ENCODE data around the gene AATK. TPM values are rescaled to one million over a fixed set of nuclear protein-coding genes. Genes with fewer than 3 reads are reported as not detected.

Gene AATK
- total RNA-seq, 1 experiment from 2014 or later: 7.5 TPM

DNA sequence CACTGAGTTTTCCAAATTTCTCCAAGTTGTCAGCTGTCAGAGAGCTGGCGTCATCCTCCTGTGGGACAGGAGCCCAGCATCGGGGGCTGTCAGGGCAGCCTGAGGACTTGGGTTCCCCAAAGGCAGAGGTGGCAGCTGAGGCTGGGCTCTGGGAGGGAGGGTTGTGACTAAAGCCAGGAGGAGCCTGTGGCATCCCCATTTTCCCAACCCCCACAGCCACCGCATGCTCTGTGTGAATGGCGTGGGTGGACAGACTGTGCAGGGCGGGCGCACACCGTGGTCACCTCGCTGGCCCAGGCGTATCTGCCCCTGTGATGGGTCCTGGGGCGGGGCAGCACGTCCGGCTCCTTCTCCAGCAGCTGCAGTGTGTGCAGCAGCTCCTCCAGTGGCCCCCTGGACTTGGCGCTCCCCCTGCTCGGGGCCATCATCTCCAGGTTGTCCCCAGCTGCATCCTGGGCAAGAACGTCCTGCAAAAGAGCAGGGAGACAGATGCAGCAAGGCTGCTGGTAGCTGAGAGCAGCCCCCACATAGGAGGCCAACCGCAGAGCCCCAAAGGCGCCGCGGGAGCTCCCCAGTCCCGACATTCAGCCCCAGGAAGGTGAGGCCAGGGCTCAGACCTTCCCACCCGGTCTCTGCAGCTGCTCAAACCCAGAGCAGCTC is 31.9 kb upstream of the AATK start:
- no peak for DNase-seq (ENCODE audit: low spot score)
- in situ Hi-C loops (cut with HindIII; ENCODE audit: low sequenced_read_pairs): no loop called here

DNA sequence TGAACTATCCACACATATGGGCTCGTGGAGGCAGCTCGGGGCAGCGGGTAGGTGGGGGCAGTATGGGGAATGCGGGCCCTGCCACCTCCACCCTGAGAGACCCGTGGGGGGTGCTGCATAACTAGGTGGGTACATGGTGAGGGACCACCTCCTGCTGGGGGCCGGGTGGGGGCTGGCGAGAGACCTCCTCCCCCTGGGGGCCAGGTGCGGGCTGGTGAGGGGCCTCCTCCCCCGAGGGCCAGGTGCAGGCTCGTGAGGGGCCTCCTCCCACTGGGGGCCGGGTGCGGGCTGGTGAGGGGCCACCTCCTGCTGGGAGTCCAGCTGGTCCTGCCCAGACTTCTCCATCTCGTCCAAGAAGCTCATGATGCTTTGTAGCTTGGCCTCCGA is 31.4 kb upstream of the AATK start:
- in situ Hi-C loops (cut with HindIII; ENCODE audit: low sequenced_read_pairs): no loop called here
- no peak for DNase-seq (ENCODE audit: low spot score)

- DNase-seq (ENCODE audit: low spot score): no peak
- in situ Hi-C loops (cut with HindIII; ENCODE audit: low sequenced_read_pairs): no loop called here
These were observed 30.7 kb upstream of the AATK start for GRCh38 chr17:81196505-81197408.

- in situ Hi-C loops (cut with HindIII; ENCODE audit: low sequenced_read_pairs): no loop called here
- DNase-seq (ENCODE audit: low spot score): no peak
These were observed 30.0 kb upstream of the AATK start for GRCh38 chr17:81195941-81196495.

DNA sequence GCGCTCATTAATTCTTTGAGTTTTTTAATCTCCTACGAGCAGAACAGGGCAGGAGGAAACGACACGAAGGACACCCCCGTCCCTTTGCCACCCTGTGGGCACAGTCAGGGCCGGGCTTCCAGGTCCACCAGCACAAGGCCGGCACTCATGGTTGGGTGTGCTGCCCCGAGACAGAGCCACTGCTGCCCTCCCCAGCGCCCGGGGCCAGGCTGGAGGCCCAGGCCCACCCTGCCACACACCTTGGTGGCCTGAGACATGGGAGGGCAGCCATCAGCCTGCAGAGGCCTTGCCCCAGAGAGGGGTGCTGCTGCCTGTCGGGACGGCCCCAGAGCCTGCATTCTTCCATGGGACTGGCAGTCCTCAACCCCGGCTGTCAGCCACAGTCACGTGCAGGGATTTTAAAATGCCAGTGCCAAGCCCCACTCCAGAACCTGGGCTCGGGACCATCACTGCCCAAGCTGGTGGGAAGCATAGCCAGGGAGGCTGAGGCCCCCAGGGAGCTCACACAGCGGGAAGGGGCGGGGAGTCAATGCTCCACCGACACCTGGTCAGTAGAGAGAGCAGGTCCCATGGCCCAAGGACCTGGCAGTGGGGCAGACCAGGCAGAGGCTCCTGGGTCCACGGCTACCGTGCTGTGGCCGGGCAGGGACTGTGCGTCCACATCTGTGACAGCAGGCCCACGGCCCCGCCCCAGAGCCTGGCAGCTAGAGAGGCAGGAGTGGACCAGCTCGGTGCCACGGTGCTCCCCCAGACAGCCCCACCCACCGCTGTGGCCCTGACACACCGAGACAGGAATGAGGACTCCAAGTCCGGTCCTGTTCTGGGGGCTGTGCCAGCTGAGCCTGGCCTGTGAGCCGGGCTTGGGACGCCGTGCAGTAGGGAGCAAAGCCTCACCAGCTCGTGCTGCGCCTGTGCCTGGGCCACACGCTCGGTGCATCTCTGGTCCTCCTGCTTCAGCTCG is 29.2 kb upstream of the AATK start:
- DNase-seq (ENCODE audit: low spot score): no peak
- in situ Hi-C loops (cut with HindIII; ENCODE audit: low sequenced_read_pairs): no loop called here

- no peak for DNase-seq (ENCODE audit: low spot score)
- in situ Hi-C loops (cut with HindIII; ENCODE audit: low sequenced_read_pairs): no loop called here
These were observed 28.3 kb upstream of the AATK start for GRCh38 chr17:81194225-81194760.

GRCh38 chr17:81193470-81194224 is 27.6 kb upstream of the AATK start:
- no peak for DNase-seq (ENCODE audit: low spot score)
- in situ Hi-C loops (cut with HindIII; ENCODE audit: low sequenced_read_pairs): no loop called here

- DNase-seq (ENCODE audit: low spot score): no peak
- in situ Hi-C loops (cut with HindIII; ENCODE audit: low sequenced_read_pairs): no loop called here
These were observed 27.0 kb upstream of the AATK start for GRCh38 chr17:81193051-81193410.

DNA sequence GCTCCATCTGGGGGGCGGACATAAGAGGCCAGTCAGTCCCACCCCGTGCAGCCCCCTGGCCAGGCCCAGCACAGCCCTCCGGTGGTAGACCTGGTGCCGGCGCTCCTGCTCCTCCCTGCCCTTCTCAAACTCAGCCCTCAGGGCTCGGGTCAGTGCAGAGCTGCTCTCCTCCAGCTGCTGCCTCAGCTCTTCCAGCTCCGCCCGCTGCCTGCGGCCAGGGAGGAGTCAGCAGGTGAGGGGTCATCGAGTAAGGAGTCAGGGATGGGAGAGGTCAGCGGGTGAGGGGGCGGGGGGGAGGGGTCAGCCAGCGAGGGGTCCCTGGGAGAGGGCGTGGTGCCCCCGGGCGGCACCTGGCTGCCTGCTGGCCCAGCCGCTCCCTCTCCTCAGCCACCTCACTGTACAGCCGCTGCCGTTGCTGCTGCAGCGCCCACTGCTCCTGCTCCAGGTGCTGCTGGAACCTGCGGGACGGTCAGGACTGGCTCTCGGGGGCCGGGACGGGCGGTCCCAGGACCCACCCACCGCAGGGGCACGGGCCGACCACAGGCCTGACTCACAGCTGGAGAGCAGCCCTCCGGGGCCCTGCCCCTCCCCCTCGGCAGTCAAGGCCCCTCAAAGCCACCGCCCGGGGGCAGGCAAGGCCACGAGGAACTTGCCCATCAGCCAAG is 26.5 kb upstream of the AATK start:
- in situ Hi-C loops (cut with HindIII; ENCODE audit: low sequenced_read_pairs): no loop called here

GRCh38 chr17:81191646-81192045 is 25.6 kb upstream of the AATK start:
- no peak for DNase-seq (ENCODE audit: low spot score)
- in situ Hi-C loops (cut with HindIII; ENCODE audit: low sequenced_read_pairs): no loop called here

More for the DNA sequence above, 26.5 kb upstream of the AATK start:
- DNase-seq (ENCODE audit: low spot score): no peak

- in situ Hi-C loops (cut with HindIII; ENCODE audit: low sequenced_read_pairs): no loop called here
- no peak for DNase-seq (ENCODE audit: low spot score)
These were observed 25.1 kb upstream of the AATK start for GRCh38 chr17:81191116-81191515.

DNA sequence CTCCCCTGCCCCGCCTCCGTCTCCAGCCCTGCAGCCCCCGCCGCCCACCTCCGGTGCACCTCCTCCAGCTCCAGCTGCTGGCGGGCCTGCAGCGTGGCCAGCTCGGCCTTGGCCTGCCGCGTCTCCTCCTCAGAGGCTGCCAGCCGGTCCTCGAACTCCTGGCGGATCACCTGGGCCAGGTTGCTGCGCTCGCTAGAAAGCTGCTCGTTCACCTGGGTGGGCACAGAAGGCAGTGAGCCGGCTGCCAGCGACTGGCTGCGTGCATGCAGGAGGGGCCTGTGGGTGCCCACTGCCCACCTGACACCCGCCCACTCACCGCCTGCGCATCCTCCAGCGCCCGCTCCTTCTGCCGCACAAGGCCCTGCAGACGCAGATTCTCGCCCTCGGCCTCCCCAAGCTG is 24.6 kb upstream of the AATK start:
- DNase-seq (ENCODE audit: low spot score): no peak
- in situ Hi-C loops (cut with HindIII; ENCODE audit: low sequenced_read_pairs): no loop called here

DNA sequence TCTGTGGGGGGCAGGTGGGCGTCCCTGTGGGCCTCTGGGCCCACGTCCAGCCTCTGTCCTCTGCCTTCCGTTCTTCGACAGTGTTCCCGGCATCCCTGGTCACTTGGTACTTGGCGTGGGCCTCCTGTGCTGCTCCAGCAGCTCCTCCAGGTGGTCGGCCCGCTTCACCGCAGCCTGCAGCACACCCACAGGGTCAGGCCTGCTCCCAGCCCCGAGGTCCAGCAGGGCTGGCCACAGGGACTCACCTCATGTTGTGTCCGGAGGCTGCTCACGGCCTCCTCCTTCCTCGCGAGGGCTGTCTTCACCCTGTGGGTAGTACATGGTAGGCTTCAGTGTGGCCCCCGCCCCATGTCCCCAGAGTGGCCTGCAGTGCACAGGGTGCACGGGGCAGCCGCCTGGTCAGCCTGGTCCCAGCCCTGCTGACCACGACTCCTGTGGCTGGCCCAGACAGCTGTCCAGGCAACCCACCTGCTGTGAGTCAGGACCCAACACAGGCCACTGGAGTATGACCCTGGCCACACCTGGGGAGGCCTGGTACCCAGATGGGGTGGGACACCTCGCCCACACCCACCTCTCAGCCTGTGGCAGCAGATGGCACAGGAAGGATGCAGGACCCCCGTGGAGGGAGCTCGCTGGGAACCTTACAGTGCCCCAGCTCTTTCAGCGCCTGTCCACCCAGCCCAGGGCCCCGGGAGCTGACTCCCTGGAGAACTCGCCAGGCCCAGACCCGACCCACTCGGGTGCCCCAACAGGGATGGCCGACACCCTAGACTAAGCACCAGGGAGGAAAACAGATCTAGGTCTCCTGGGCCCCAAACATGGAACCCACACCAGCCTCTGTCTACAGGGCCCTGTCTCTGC is 23.9 kb upstream of the AATK start:
- in situ Hi-C loops (cut with HindIII; ENCODE audit: low sequenced_read_pairs): loop anchor here (5.0 kb wide), 1 partner anchor 48 kb away; no protein-coding TSS in a partner anchor
- no peak for DNase-seq (ENCODE audit: low spot score)

- in situ Hi-C loops (cut with HindIII; ENCODE audit: low sequenced_read_pairs): loop anchor here (5.0 kb wide), 1 partner anchor 47 kb away; no protein-coding TSS in a partner anchor
- no peak for DNase-seq (ENCODE audit: low spot score)
These were observed 23.0 kb upstream of the AATK start for GRCh38 chr17:81189016-81189415.

GRCh38 chr17:81188491-81188840 is 22.4 kb upstream of the AATK start:
- in situ Hi-C loops (cut with HindIII; ENCODE audit: low sequenced_read_pairs): loop anchor here (5.0 kb wide), 1 partner anchor 46 kb away; no protein-coding TSS in a partner anchor
- no peak for DNase-seq (ENCODE audit: low spot score)

GRCh38 chr17:81187586-81188490 is 21.8 kb upstream of the AATK start:
- no peak for DNase-seq (ENCODE audit: low spot score)
- in situ Hi-C loops (cut with HindIII; ENCODE audit: low sequenced_read_pairs): loop anchor here (5.0 kb wide), 1 partner anchor 46 kb away; no protein-coding TSS in a partner anchor

Data from G401 (cell line).